Measurements from ENCODE around the gene NQO2. TPM values are rescaled to one million over a fixed set of nuclear protein-coding genes. Genes with fewer than 3 reads are reported as not detected.
"Not testable (repeated sequence)": the region's sequence is repeated elsewhere in the genome, so short reads cannot be mapped to it uniquely, and the experiment has no call there.

NQO2 gene
- total RNA-seq, 1 donor from 2014 or later: 22.4 TPM

- no peaks in the 10 kb centered on the region for H3K9me3 ChIP-seq
- H3K27me3 ChIP-seq (ENCODE audit: low read depth): no peaks in the 10 kb centered on the region
- ATAC-seq (no peak), DNase-seq (no peak)
- peaks cover 18% of the 10 kb centered on the region for H3K4me1 ChIP-seq
- intact Hi-C loops (cut with DNase I): no loop called here
- TF ChIP-seq CTCF (IDR thresholded peaks at IDR 0.05): no peak
- H3K36me3 ChIP-seq: peaks cover 35% of the 10 kb centered on the region
- H3K27ac ChIP-seq: no peak overlapping the region
- H3K4me3 ChIP-seq: no peak overlapping the region
These were observed 20.1 kb downstream of the NQO2 start for GRCh38 chr6:3019749-3020320.

GRCh38 chr6:3020976-3021598, 21.4 kb downstream of the NQO2 start:
- Histone ChIP-seq H3K36me3 (peaks cover 25% of the 10 kb centered on the region), H3K4me1 (peaks cover 28% of the 10 kb centered on the region)
- H3K9me3 ChIP-seq; ATAC-seq; DNase-seq; H3K27ac ChIP-seq; H3K4me3 ChIP-seq; H3K27me3 ChIP-seq (ENCODE audit: low read depth); intact Hi-C loops (cut with DNase I): not testable (repeated sequence)

- no peaks in the 10 kb centered on the region for H3K27me3 ChIP-seq (ENCODE audit: low read depth)
- no peak for TF ChIP-seq CTCF (IDR thresholded peaks at IDR 0.05)
- H3K4me1 ChIP-seq: peaks cover 38% of the 10 kb centered on the region
- peak; percentile 20 to 33 for ATAC-seq
- DNase-seq: no peak
- H3K36me3 ChIP-seq: peaks cover 13% of the 10 kb centered on the region
- peak overlapping the region; percentile 92 for H3K27ac ChIP-seq
- intact Hi-C loops (cut with DNase I): no loop called here
- H3K4me3 ChIP-seq: peak overlapping the region; percentile 65
- H3K9me3 ChIP-seq: no peaks in the 10 kb centered on the region
These were observed 23.3 kb downstream of the NQO2 start for GRCh38 chr6:3022765-3023662.

- Histone ChIP-seq H3K27ac (peak overlapping the region; percentile 92), H3K4me3 (peak overlapping the region; percentile 65), H3K36me3 (peaks cover 12% of the 10 kb centered on the region), H3K9me3 (no peaks in the 10 kb centered on the region), H3K4me1 (peaks cover 38% of the 10 kb centered on the region), H3K27me3 (ENCODE audit: low read depth) (no peaks in the 10 kb centered on the region)
- intact Hi-C loops (cut with DNase I): no loop called here
- ATAC-seq (peak; percentile 95 to 97), DNase-seq (peak; percentile 94)
- no peak for TF ChIP-seq CTCF (IDR thresholded peaks at IDR 0.05)
These were observed 24.2 kb downstream of the NQO2 start for GRCh38 chr6:3023663-3024483.

- Histone ChIP-seq H3K27ac (peak overlapping the region; percentile 64), H3K4me3 (no peak overlapping the region), H3K9me3 (no peaks in the 10 kb centered on the region), H3K4me1 (peaks cover 34% of the 10 kb centered on the region), H3K27me3 (ENCODE audit: low read depth) (no peaks in the 10 kb centered on the region), H3K36me3 (no peaks in the 10 kb centered on the region)
- DNase-seq (no peak), ATAC-seq (peak in 1 of 2 donors; percentile 21)
- no peak for TF ChIP-seq CTCF (IDR thresholded peaks at IDR 0.05)
- intact Hi-C loops (cut with DNase I): no loop called here
These were observed 27.3 kb downstream of the NQO2 start for GRCh38 chr6:3026791-3027626.

DNA sequence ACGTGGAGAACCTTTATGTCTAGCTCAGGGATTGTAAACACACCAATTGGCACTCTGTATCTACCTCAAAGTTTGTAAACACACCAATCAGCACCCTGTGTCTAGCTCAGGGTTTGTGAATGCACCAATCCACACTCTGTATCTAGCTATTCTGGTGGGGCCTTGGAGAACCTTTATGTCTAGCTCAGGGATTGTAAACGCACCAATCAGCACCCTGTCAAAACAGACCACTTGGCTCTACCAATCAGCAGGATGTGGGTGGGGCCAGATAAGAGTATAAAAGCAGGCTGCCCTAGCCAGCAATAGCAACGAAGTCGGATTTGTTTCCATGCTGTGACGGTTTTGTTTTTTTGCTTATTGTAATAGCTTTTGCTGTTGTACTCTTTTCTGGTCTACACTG, 28.5 kb downstream of the NQO2 start:
- H3K27me3 ChIP-seq (ENCODE audit: low read depth); DNase-seq; H3K4me3 ChIP-seq; H3K36me3 ChIP-seq; H3K9me3 ChIP-seq; ATAC-seq; H3K27ac ChIP-seq; intact Hi-C loops (cut with DNase I): not testable (repeated sequence)
- H3K4me1 ChIP-seq: peaks cover 30% of the 10 kb centered on the region

Data from lower lobe of right lung (tissue), 2 donors.